ENCODE results near the gene KCNIP4.

KCNIP4 gene

GRCh38 chr4:20698382-20698781, 1250.2 kb downstream of the KCNIP4 start:
- no peak for TF ChIP-seq CTCF (IDR thresholded peaks at IDR 0.05; ENCODE audit: insufficient read depth, low read depth, low read length, missing control alignments)
- H3K4me3 ChIP-seq (ENCODE audit: low read length): no peak overlapping the region
- peak; percentile 65 for DNase-seq (ENCODE audit: low read depth)

- no peak for DNase-seq (ENCODE audit: low read depth)
- no peak overlapping the region for H3K4me3 ChIP-seq (ENCODE audit: low read length)
- TF ChIP-seq CTCF (IDR thresholded peaks at IDR 0.05; ENCODE audit: insufficient read depth, low read depth, low read length, missing control alignments): no peak
Measured at GRCh38 chr4:20696815-20697214, 1251.8 kb downstream of the KCNIP4 start.

- peak; percentile 26 for DNase-seq (ENCODE audit: low read depth)
- no peak overlapping the region for H3K4me3 ChIP-seq (ENCODE audit: low read length)
- TF ChIP-seq CTCF (IDR thresholded peaks at IDR 0.05; ENCODE audit: insufficient read depth, low read depth, low read length, missing control alignments): no peak
Measured at GRCh38 chr4:20687864-20688263, 1260.7 kb downstream of the KCNIP4 start.

GRCh38 chr4:20684852-20685763, 1263.5 kb downstream of the KCNIP4 start:
- H3K4me3 ChIP-seq (ENCODE audit: low read length): no peak overlapping the region
- DNase-seq (ENCODE audit: low read depth): peak; percentile 17
- peak; percentile 43 for TF ChIP-seq CTCF (IDR thresholded peaks at IDR 0.05; ENCODE audit: insufficient read depth, low read depth, low read length, missing control alignments)

- no peak for DNase-seq (ENCODE audit: low read depth)
- H3K4me3 ChIP-seq (ENCODE audit: low read length): no peak overlapping the region
- TF ChIP-seq CTCF (IDR thresholded peaks at IDR 0.05; ENCODE audit: insufficient read depth, low read depth, low read length, missing control alignments): no peak
Measured at GRCh38 chr4:20683766-20684165, 1264.8 kb downstream of the KCNIP4 start.

GRCh38 chr4:20682853-20683252, 1265.7 kb downstream of the KCNIP4 start:
- DNase-seq (ENCODE audit: low read depth): no peak
- H3K4me3 ChIP-seq (ENCODE audit: low read length): no peak overlapping the region
- no peak for TF ChIP-seq CTCF (IDR thresholded peaks at IDR 0.05; ENCODE audit: insufficient read depth, low read depth, low read length, missing control alignments)

GRCh38 chr4:20681271-20681670, 1267.3 kb downstream of the KCNIP4 start:
- no peak for TF ChIP-seq CTCF (IDR thresholded peaks at IDR 0.05; ENCODE audit: insufficient read depth, low read depth, low read length, missing control alignments)
- DNase-seq (ENCODE audit: low read depth): no peak
- H3K4me3 ChIP-seq (ENCODE audit: low read length): no peak overlapping the region
